ENCODE results near the gene PNMT. TPM values are rescaled to one million over a fixed set of nuclear protein-coding genes. Genes with fewer than 3 reads are reported as not detected.
A peak's percentile ranks its signal among the peaks of the same experiment; 100 is the strongest.
"Not testable (repeated sequence)": the region's sequence is repeated elsewhere in the genome, so short reads cannot be mapped to it uniquely, and the experiment has no call there.

PNMT gene
- total and polyA plus RNA-seq, 7 donors, result 1.2 to 5.4 (median 2.8) TPM

GRCh38 chr17:39706383-39706782, 38.1 kb downstream of the PNMT start:
- TF ChIP-seq CTCF (IDR thresholded peaks at IDR 0.05) (no peak), POLR2AphosphoS5 (IDR thresholded peaks at IDR 0.05) (no peak)
- Histone ChIP-seq H3K9me3 (no peaks in the 10 kb centered on the region), H3K4me1 (peaks cover 0 to 26% (median 18%) of the 10 kb centered on the region in 4 donors), H3K36me3 (peaks cover 0 to 45% (median 26%) of the 10 kb centered on the region in 4 donors), H3K27ac (peak overlapping the region in 3 of 4 donors; percentile 42 to 55 (median 52)), H3K27me3 (no peaks in the 10 kb centered on the region), H3K4me3 (no peak overlapping the region)
- WGBS, 2 donors, result 19 to 66% methylated on average over 8 of the region's 8 CpGs
- no peak for DNase-seq
- intact Hi-C loops (cut with DNase I), result no loop called here

GRCh38 chr17:39706921-39707337, 38.7 kb downstream of the PNMT start:
- 15 to 53% methylated on average over 7 of the region's 7 CpGs for WGBS, 2 donors
- Histone ChIP-seq H3K9me3 (no peaks in the 10 kb centered on the region), H3K36me3 (peaks cover 0 to 50% (median 31%) of the 10 kb centered on the region in 4 donors), H3K4me3 (no peak overlapping the region), H3K27ac (peak overlapping the region in 2 of 4 donors; percentile 42 to 55), H3K4me1 (peaks cover 0 to 20% (median 14%) of the 10 kb centered on the region in 4 donors), H3K27me3 (no peaks in the 10 kb centered on the region)
- no peak for DNase-seq
- intact Hi-C loops (cut with DNase I), result no loop called here
- TF ChIP-seq POLR2A (IDR thresholded peaks at IDR 0.05), result no peak
- TF ChIP-seq CTCF (IDR thresholded peaks at IDR 0.05), result no peak
- TF ChIP-seq POLR2AphosphoS5 (IDR thresholded peaks at IDR 0.05), result no peak
- no peak for TF ChIP-seq EP300 (IDR thresholded peaks at IDR 0.05)

- DNase-seq, result no peak
- intact Hi-C loops (cut with DNase I), result no loop called here
- Histone ChIP-seq H3K27ac (no peak overlapping the region), H3K36me3 (peaks cover 0 to 62% (median 38%) of the 10 kb centered on the region in 4 donors), H3K9me3 (no peaks in the 10 kb centered on the region), H3K4me3 (no peak overlapping the region), H3K27me3 (no peaks in the 10 kb centered on the region), H3K4me1 (peaks cover 0 to 13% (median 10%) of the 10 kb centered on the region in 4 donors)
- 85 to 89% methylated on average over 14 of the region's 14 CpGs for WGBS, 2 donors
- TF ChIP-seq POLR2AphosphoS5 (IDR thresholded peaks at IDR 0.05) (no peak), POLR2A (IDR thresholded peaks at IDR 0.05) (no peak), EP300 (IDR thresholded peaks at IDR 0.05) (no peak), CTCF (IDR thresholded peaks at IDR 0.05) (no peak)
Measured at GRCh38 chr17:39709319-39709997, 41.2 kb downstream of the PNMT start.

- Histone ChIP-seq H3K27me3 (no peaks in the 10 kb centered on the region), H3K4me3 (no peak overlapping the region), H3K27ac (no peak overlapping the region), H3K4me1 (peaks cover 0 to 5% (median 1%) of the 10 kb centered on the region in 4 donors), H3K9me3 (no peaks in the 10 kb centered on the region), H3K36me3 (peaks cover under 1 to 68% (median 38%) of the 10 kb centered on the region in 4 donors)
- TF ChIP-seq POLR2A (IDR thresholded peaks at IDR 0.05) (no peak), EP300 (IDR thresholded peaks at IDR 0.05) (no peak), CTCF (IDR thresholded peaks at IDR 0.05) (no peak), POLR2AphosphoS5 (IDR thresholded peaks at IDR 0.05) (no peak)
- 89 to 92% methylated on average over 20 of the region's 20 CpGs for WGBS, 2 donors
- intact Hi-C loops (cut with DNase I), result no loop called here
- DNase-seq, result no peak
Measured at GRCh38 chr17:39709998-39710964, 42.0 kb downstream of the PNMT start.

- H3K27me3 ChIP-seq; H3K27ac ChIP-seq; H3K9me3 ChIP-seq; H3K4me3 ChIP-seq; intact Hi-C loops (cut with DNase I); H3K4me1 ChIP-seq; DNase-seq: not testable (repeated sequence)
- 89 to 91% methylated on average over 11 of the region's 11 CpGs for WGBS, 2 donors
- H3K36me3 ChIP-seq, result peaks cover 9 to 76% (median 45%) of the 10 kb centered on the region in 4 donors
Measured at GRCh38 chr17:39711071-39711470, 42.8 kb downstream of the PNMT start.
